Tibial nerve (tissue), 4 donors: ENCODE results near the gene PNPLA7. TPM values are rescaled to one million over a fixed set of nuclear protein-coding genes. Genes with fewer than 3 reads are reported as not detected.
"Not testable (repeated sequence)": the region's sequence is repeated elsewhere in the genome, so short reads cannot be mapped to it uniquely, and the experiment has no call there.

Source experiments
- DNase-seq, 2 donors: peaks; one replicate each; pipeline ENCODE4 v3.0.0-alpha.2; 2019; ENCODE audit warnings: low spot score in 2 of 2
- H3K27ac ChIP-seq, 4 donors: fragments of 200-600 bp; sonication (generic) in 3 of 4; one replicate each; pipeline ENCODE4 v1.5.1; 2017 to 2019; ENCODE audit warnings: mild to moderate bottlenecking in 1 of 4
- H3K27me3 ChIP-seq, 2 donors: fragments of 200-600 bp; sonication (generic) in 1 of 2; one replicate each; pipeline versions ENCODE4 v1.5.1 to v1.6.0; 2017 to 2019
- H3K36me3 ChIP-seq, 3 donors: fragments of 200-600 bp; sonication (generic); one replicate each; pipeline ENCODE4 v1.5.1; 2018 to 2019
- H3K4me1 ChIP-seq, 4 donors: fragments of 200-600 bp; sonication (generic) in 3 of 4; one replicate each; pipeline ENCODE4 v1.5.1; 2017 to 2019
- H3K4me3 ChIP-seq, 4 donors: fragments of 200-600 bp; sonication (generic) in 3 of 4; one replicate each; pipeline ENCODE4 v1.5.1; 2017 to 2019; ENCODE audit warnings: mild to moderate bottlenecking in 1 of 4, moderate library complexity in 1 of 4
- H3K9me3 ChIP-seq, 4 donors: fragments of 200-600 bp; sonication (generic) in 3 of 4; one replicate each; pipeline ENCODE4 v1.5.1; 2017 to 2019
- CTCF ChIP-seq, 5 experiments: fragments of 200-600 bp in 3 of 5; fragments of 450-650 bp in 2 of 5; sonication (generic) in 3 of 5; IDR thresholded peaks; one replicate each; pipeline ENCODE4 v1.5.1; 2016 to 2019; ENCODE audit warnings: antibody characterized with exemption in 5 of 5, mild to moderate bottlenecking in 3 of 5, moderate library complexity in 2 of 5
- EP300 ChIP-seq, 2 donors: sonication (generic); formaldehyde crosslinking; IDR thresholded peaks; one replicate each; pipeline ENCODE4 v1.6.1; 2017; ENCODE audit warnings: antibody characterized with exemption in 2 of 2, mild to moderate bottlenecking in 1 of 2
- POLR2A ChIP-seq, 2 donors: fragments of 450-650 bp; IDR thresholded peaks; one replicate each; pipeline ENCODE4 v1.6.1; 2017; ENCODE audit warnings: antibody characterized with exemption in 2 of 2, mild to moderate bottlenecking in 2 of 2, moderate library complexity in 2 of 2
- WGBS, 2 donors: methylation state at CpG; one replicate each; pipeline ENCODE4 v1.1.5; 2018; 5-methylcytosine and 5-hydroxymethylcytosine counted together
- total RNA-seq, 4 donors: library from RNA; depleted of rRNA; stranded (reverse); fragments of >200 nt; gene quantifications; one replicate each; pipeline ENCODE4 v1.1.0, GENCODE V29; 2016

PNPLA7 gene
- total RNA-seq, 4 donors from 2014 or later: 12.0 to 25.2 (median 18.7) TPM

- Histone ChIP-seq H3K4me1 (no peaks in the 10 kb centered on the region), H3K27me3 (no peaks in the 10 kb centered on the region), H3K27ac (no peak overlapping the region), H3K4me3 (no peak overlapping the region), H3K9me3 (no peaks in the 10 kb centered on the region), H3K36me3 (peaks cover 0 to 49% (median under 1%) of the 10 kb centered on the region in 3 donors)
- no peak for DNase-seq
- WGBS, 2 donors: 75 to 86% methylated on average over 9 to 10 of the region's 10 CpGs
- TF ChIP-seq CTCF (IDR thresholded peaks at IDR 0.05) (no peak), EP300 (IDR thresholded peaks at IDR 0.05) (no peak), POLR2A (IDR thresholded peaks at IDR 0.05) (no peak)
Measured at GRCh38 chr9:137516144-137516917, 33.9 kb downstream of the PNPLA7 start.

- peaks cover 0 to 45% (median 0%) of the 10 kb centered on the region in 3 donors for H3K36me3 ChIP-seq
- DNase-seq: no peak
- WGBS, 2 donors: 77 to 86% methylated on average over 15 to 21 of the region's 23 CpGs
- H3K9me3 ChIP-seq: no peaks in the 10 kb centered on the region
- H3K4me3 ChIP-seq: no peak overlapping the region
- H3K27ac ChIP-seq: no peak overlapping the region
- H3K27me3 ChIP-seq: no peaks in the 10 kb centered on the region
- no peaks in the 10 kb centered on the region for H3K4me1 ChIP-seq
- TF ChIP-seq POLR2A (IDR thresholded peaks at IDR 0.05) (no peak), CTCF (IDR thresholded peaks at IDR 0.05) (no peak), EP300 (IDR thresholded peaks at IDR 0.05) (no peak)
Measured at GRCh38 chr9:137515338-137515724, 34.9 kb downstream of the PNPLA7 start.

- H3K4me3 ChIP-seq: no peak overlapping the region
- H3K27ac ChIP-seq: no peak overlapping the region
- WGBS, 2 donors: 85 to 90% methylated on average over 17 to 23 of the region's 30 CpGs
- no peaks in the 10 kb centered on the region for H3K4me1 ChIP-seq
- DNase-seq: no peak
- no peaks in the 10 kb centered on the region for H3K9me3 ChIP-seq
- H3K27me3 ChIP-seq: no peaks in the 10 kb centered on the region
- H3K36me3 ChIP-seq: peaks cover 0 to 41% (median 0%) of the 10 kb centered on the region in 3 donors
- TF ChIP-seq EP300 (IDR thresholded peaks at IDR 0.05) (no peak), POLR2A (IDR thresholded peaks at IDR 0.05) (no peak), CTCF (IDR thresholded peaks at IDR 0.05) (no peak)
Measured at GRCh38 chr9:137514691-137515337, 35.4 kb downstream of the PNPLA7 start.

- H3K4me1 ChIP-seq, H3K4me3 ChIP-seq, H3K27ac ChIP-seq, H3K27me3 ChIP-seq, H3K9me3 ChIP-seq, DNase-seq: not testable (repeated sequence)
- WGBS, 2 donors: 81 to 83% methylated on average over 24 to 25 of the region's 42 CpGs
- peaks cover 0 to 40% (median 0%) of the 10 kb centered on the region in 3 donors for H3K36me3 ChIP-seq
Measured at GRCh38 chr9:137513801-137514570, 36.2 kb downstream of the PNPLA7 start.

GRCh38 chr9:137513136-137513535 lies 37.1 kb downstream of the PNPLA7 start:
- H3K4me3 ChIP-seq, H3K4me1 ChIP-seq, H3K9me3 ChIP-seq, DNase-seq, H3K27ac ChIP-seq, H3K27me3 ChIP-seq: not testable (repeated sequence)
- 85 to 91% methylated on average over 5 of the region's 5 CpGs for WGBS, 2 donors
- H3K36me3 ChIP-seq: peaks cover 0 to 43% (median 0%) of the 10 kb centered on the region in 3 donors
